ENCODE measurements around the gene LYPD6B. TPM values are rescaled to one million over a fixed set of nuclear protein-coding genes. Genes with fewer than 3 reads are reported as not detected.

LYPD6B gene
- total RNA-seq, 1 experiment from 2014 or later: 2.0 TPM

DNA sequence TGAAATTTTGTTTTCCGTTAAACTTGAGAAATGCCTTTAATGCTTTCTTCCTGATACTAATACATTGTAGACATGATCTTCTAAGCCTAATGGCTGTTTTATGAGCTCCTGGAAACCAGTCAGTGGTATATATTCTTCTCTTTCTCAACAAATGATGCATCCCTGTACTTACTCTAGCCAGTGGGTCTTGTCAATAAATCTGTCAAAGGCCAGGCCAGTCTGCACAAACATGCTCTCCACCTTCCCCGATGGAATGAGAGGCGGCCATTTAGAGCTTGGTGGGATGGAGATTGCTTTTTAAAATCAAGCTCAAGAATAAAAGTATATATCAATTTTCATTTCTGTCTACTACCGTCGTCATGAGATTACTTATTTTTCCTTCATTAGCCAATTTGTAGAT, 140.1 kb downstream of the LYPD6B start:
- no peak overlapping the region for H3K56ac ChIP-seq (ENCODE audit: insufficient read length, low read depth, low read length)
- no peak overlapping the region for H2BK5ac ChIP-seq (ENCODE audit: insufficient read length, low read length)
- Mint-ChIP-seq H3K27me3 (ENCODE audit: low read depth) (no peaks in the 10 kb centered on the region), H3K4me3 (no peak overlapping the region; a peak in 1 of 5 replicates), H3K9me3 (no peaks in the 10 kb centered on the region), H3K36me3 (ENCODE audit: insufficient read depth in 1 of 3, low read depth in 3 of 3) (no peaks in the 10 kb centered on the region), H3K4me1 (peaks cover 5 to 8% of the 10 kb centered on the region in 2 experiments; a peak in 3 of 4 replicates), H3K27ac (peak overlapping the region in 1 of 3 experiments; percentile 38; a peak in 1 of 7 replicates)
- no peak overlapping the region for H2BK15ac ChIP-seq (ENCODE audit: low read depth, low read length)
- H3K4ac ChIP-seq (ENCODE audit: low read depth, low read length): no peak overlapping the region
- H3K23me2 ChIP-seq (ENCODE audit: insufficient read length, low read depth, low read length, poor library complexity, severe bottlenecking): no peaks in the 10 kb centered on the region
- TF ChIP-seq, protein P1, sequence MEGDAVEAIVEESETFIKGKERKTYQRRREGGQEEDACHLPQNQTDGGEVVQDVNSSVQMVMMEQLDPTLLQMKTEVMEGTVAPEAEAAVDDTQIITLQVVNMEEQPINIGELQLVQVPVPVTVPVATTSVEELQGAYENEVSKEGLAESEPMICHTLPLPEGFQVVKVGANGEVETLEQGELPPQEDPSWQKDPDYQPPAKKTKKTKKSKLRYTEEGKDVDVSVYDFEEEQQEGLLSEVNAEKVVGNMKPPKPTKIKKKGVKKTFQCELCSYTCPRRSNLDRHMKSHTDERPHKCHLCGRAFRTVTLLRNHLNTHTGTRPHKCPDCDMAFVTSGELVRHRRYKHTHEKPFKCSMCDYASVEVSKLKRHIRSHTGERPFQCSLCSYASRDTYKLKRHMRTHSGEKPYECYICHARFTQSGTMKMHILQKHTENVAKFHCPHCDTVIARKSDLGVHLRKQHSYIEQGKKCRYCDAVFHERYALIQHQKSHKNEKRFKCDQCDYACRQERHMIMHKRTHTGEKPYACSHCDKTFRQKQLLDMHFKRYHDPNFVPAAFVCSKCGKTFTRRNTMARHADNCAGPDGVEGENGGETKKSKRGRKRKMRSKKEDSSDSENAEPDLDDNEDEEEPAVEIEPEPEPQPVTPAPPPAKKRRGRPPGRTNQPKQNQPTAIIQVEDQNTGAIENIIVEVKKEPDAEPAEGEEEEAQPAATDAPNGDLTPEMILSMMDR (conservative IDR thresholded peaks at IDR 0.05): no peak
- H4K91ac ChIP-seq (ENCODE audit: insufficient read length, low read depth, low read length): no peak overlapping the region
- H3T11ph ChIP-seq (ENCODE audit: low read length): no peak overlapping the region
- no peaks in the 10 kb centered on the region for H3K9me3 ChIP-seq (ENCODE audit: control insufficient read depth, low read depth, low read length)
- no peak overlapping the region for H2BK120ac ChIP-seq (ENCODE audit: low read depth, low read length, poor library complexity, severe bottlenecking)
- DNase-seq: no peak
- no peak overlapping the region for H2BK20ac ChIP-seq (ENCODE audit: low read depth, low read length, poor library complexity, severe bottlenecking)
- H4K20me1 ChIP-seq (ENCODE audit: control insufficient read depth, insufficient read depth, insufficient read length): no peaks in the 10 kb centered on the region
- no peaks in the 10 kb centered on the region for H3K79me1 ChIP-seq (ENCODE audit: insufficient read depth, low read depth, low read length, poor library complexity, severe bottlenecking)
- no CpG with 5 or more reads among the region's 5 CpGs for WGBS (ENCODE audit: extremely low coverage, insufficient read length, low lambda C conversion rate)
- no peak overlapping the region for H2AFZ ChIP-seq (ENCODE audit: low read length)
- H3K18ac ChIP-seq (ENCODE audit: insufficient read length, low read depth, low read length): no peak overlapping the region
- H3K79me2 ChIP-seq (ENCODE audit: insufficient read depth, low read length): no peaks in the 10 kb centered on the region
- no peak overlapping the region for H2AK5ac ChIP-seq (ENCODE audit: insufficient read length, low read length)
- H3K4me1 ChIP-seq (ENCODE audit: insufficient read depth, low read length): no peaks in the 10 kb centered on the region
- H2BK12ac ChIP-seq (ENCODE audit: insufficient read length, low read depth, low read length): no peak overlapping the region
- no peaks in the 10 kb centered on the region for H3K27me3 ChIP-seq (ENCODE audit: insufficient read depth, low read length)
- H4K5ac ChIP-seq (ENCODE audit: insufficient read length, low read depth, low read length): no peak overlapping the region
- H3K14ac ChIP-seq (ENCODE audit: insufficient read depth, low read length): no peak overlapping the region
- no peak overlapping the region for H4K8ac ChIP-seq (replicated peaks; ENCODE audit: insufficient read length, low read depth, low read length)
- no peak overlapping the region for H3K27ac ChIP-seq (ENCODE audit: insufficient read length, low read depth, low read length)
- H3K9ac ChIP-seq (ENCODE audit: extremely low read depth, insufficient read length, low read length): no peak overlapping the region
- H3K23ac ChIP-seq (ENCODE audit: insufficient read length, low read depth, low read length): no peak overlapping the region
- no peak overlapping the region for H3K4me2 ChIP-seq (ENCODE audit: insufficient read depth, insufficient read length, low read length)

Data from H9 (cell line).